ENCODE data around the gene ACKR3. TPM values are rescaled to one million over a fixed set of nuclear protein-coding genes. Genes with fewer than 3 reads are reported as not detected.

Gene ACKR3
- total RNA-seq, 1 experiment from 2014 or later, result 0.61 TPM

DNA sequence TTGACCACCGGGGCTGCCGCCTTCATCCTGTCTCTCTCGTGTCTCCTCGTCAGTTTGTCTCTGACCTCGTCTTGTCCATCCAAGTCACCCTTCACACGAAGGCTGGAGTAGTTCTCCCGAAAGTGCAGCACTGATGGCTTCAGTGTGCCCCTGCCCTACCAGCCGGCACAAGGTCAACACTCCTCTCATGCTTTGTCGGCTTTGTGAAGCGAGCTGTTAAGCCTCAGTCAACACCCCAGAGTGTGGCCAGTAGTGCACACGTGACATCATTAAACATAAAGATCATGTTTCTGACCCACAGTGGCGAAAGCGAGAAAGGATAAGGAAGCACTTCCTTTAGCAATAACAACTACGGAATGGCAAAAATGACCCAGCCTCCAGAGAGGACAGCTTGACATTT is 23.2 kb downstream of the ACKR3 start:
- BruUV-seq (replicated peaks), result no TSS peak

DNA sequence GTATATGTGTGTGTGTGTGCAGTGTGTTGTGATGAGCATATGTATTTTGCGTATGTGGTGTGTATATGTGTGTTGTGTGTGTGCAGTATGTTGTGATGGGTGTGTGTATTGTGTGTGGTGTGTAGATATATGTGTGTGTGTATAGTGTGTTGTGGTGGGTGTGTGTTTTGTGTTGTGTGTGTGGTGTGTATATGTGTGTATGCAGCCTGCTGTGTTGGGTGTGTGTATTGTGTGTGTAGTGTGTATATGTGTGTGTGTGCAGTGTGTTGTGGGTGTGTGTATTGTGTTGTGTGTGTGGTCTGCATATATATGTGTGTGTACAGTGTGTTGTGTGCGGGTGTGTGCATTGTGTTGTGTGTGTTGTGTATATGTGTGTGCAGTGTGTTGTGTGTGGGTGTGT is 23.9 kb downstream of the ACKR3 start:
- BruUV-seq (replicated peaks), result no TSS peak
- H3K27me3 Mint-ChIP-seq (ENCODE audit: insufficient read depth, unreplicated experiment), result no peaks in the 10 kb centered on the region
- H3K27ac Mint-ChIP-seq (ENCODE audit: low read depth, unreplicated experiment), result no peak overlapping the region
- ChIA-PET POLR2A (no interaction called here), CTCF (interaction anchor here (0.8 kb wide), 1 partner anchor 40 kb away, joined by 3 read pairs; no protein-coding TSS in a partner anchor)
- H3K4me3 Mint-ChIP-seq (ENCODE audit: unreplicated experiment), result no peak overlapping the region
- DNase-seq (ENCODE audit: unreplicated experiment), result no peak
- H3K4me1 Mint-ChIP-seq (ENCODE audit: insufficient read depth, unreplicated experiment), result no peaks in the 10 kb centered on the region
- TF ChIP-seq CTCF (IDR thresholded peaks at IDR 0.05; ENCODE audit: unreplicated experiment), result no peak
- intact Hi-C loops (cut with micrococcal nuclease), result no loop called here
- H3K9me3 Mint-ChIP-seq (ENCODE audit: unreplicated experiment), result no peaks in the 10 kb centered on the region
- no peaks in the 10 kb centered on the region for H3K36me3 Mint-ChIP-seq (ENCODE audit: insufficient read depth, unreplicated experiment)

More for the DNA sequence above, 23.2 kb downstream of the ACKR3 start:
- ChIA-PET POLR2A (no interaction called here), CTCF (interaction anchor here (0.8 kb wide), 1 partner anchor 39 kb away, joined by 3 read pairs; no protein-coding TSS in a partner anchor)
- intact Hi-C loops (cut with micrococcal nuclease), result no loop called here
- no peak overlapping the region for H3K4me3 Mint-ChIP-seq (ENCODE audit: unreplicated experiment)
- H3K27me3 Mint-ChIP-seq (ENCODE audit: insufficient read depth, unreplicated experiment), result no peaks in the 10 kb centered on the region
- no peak overlapping the region for H3K27ac Mint-ChIP-seq (ENCODE audit: low read depth, unreplicated experiment)
- no peaks in the 10 kb centered on the region for H3K36me3 Mint-ChIP-seq (ENCODE audit: insufficient read depth, unreplicated experiment)
- no peaks in the 10 kb centered on the region for H3K4me1 Mint-ChIP-seq (ENCODE audit: insufficient read depth, unreplicated experiment)
- H3K9me3 Mint-ChIP-seq (ENCODE audit: unreplicated experiment), result no peaks in the 10 kb centered on the region
- no peak for DNase-seq (ENCODE audit: unreplicated experiment)
- no peak for TF ChIP-seq CTCF (IDR thresholded peaks at IDR 0.05; ENCODE audit: unreplicated experiment)

- no peak for DNase-seq (ENCODE audit: unreplicated experiment)
- H3K4me1 Mint-ChIP-seq (ENCODE audit: insufficient read depth, unreplicated experiment), result no peaks in the 10 kb centered on the region
- no TSS peak for BruUV-seq (replicated peaks)
- no peak for TF ChIP-seq CTCF (IDR thresholded peaks at IDR 0.05; ENCODE audit: unreplicated experiment)
- H3K9me3 Mint-ChIP-seq (ENCODE audit: unreplicated experiment), result no peaks in the 10 kb centered on the region
- intact Hi-C loops (cut with micrococcal nuclease), result no loop called here
- ChIA-PET POLR2A (no interaction called here), CTCF (no interaction called here)
- H3K36me3 Mint-ChIP-seq (ENCODE audit: insufficient read depth, unreplicated experiment), result no peaks in the 10 kb centered on the region
- no peak overlapping the region for H3K4me3 Mint-ChIP-seq (ENCODE audit: unreplicated experiment)
- H3K27me3 Mint-ChIP-seq (ENCODE audit: insufficient read depth, unreplicated experiment), result no peaks in the 10 kb centered on the region
- no peak overlapping the region for H3K27ac Mint-ChIP-seq (ENCODE audit: low read depth, unreplicated experiment)
Observed at GRCh38 chr2:236593956-236594355, 24.3 kb downstream of the ACKR3 start.

DNA sequence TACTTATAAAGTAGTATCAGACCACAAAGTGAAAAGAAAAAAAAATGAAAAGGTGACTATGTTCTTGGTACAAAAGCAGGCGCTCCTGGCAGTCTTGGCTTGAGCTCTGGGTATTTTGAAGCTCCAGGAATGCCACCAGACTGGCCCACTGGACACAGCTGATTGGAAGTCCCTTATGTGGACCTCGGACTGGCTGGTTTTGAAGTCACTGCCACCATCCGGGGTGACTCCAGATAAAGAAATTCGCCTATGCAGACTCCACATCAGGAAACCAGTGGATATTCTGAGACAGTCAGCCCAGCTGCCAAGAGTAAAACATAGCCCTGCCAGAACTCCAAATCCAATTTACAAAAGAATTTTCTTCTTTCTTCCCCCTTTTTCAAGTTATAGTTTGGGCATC is 28.0 kb downstream of the ACKR3 start:
- intact Hi-C loops (cut with micrococcal nuclease), result no loop called here
- no peak overlapping the region for H3K27ac Mint-ChIP-seq (ENCODE audit: low read depth, unreplicated experiment)
- no peak for DNase-seq (ENCODE audit: unreplicated experiment)
- H3K4me3 Mint-ChIP-seq (ENCODE audit: unreplicated experiment), result no peak overlapping the region
- H3K4me1 Mint-ChIP-seq (ENCODE audit: insufficient read depth, unreplicated experiment), result peaks cover 18% of the 10 kb centered on the region
- no peaks in the 10 kb centered on the region for H3K27me3 Mint-ChIP-seq (ENCODE audit: insufficient read depth, unreplicated experiment)
- BruUV-seq (replicated peaks), result no TSS peak
- no peaks in the 10 kb centered on the region for H3K36me3 Mint-ChIP-seq (ENCODE audit: insufficient read depth, unreplicated experiment)
- H3K9me3 Mint-ChIP-seq (ENCODE audit: unreplicated experiment), result no peaks in the 10 kb centered on the region
- POLR2A ChIA-PET, result interaction anchor here (0.7 kb wide), 3 partner anchors 15 to 861 kb away, joined by 3 to 5 read pairs (median 3); no protein-coding TSS in a partner anchor
- CTCF ChIA-PET, result no interaction called here
- TF ChIP-seq CTCF (IDR thresholded peaks at IDR 0.05; ENCODE audit: unreplicated experiment), result no peak

All from MCF 10A (cell line).